Skeletal muscle cell (primary cell): ENCODE measurements around the gene PERCC1.
"Not testable (repeated sequence)": the region's sequence is repeated elsewhere in the genome, so short reads cannot be mapped to it uniquely, and the experiment has no call there.

Experiments used
- DNase-seq: peaks from one replicate; pipeline ENCODE4 v3.0.0-alpha.2; 2010; ENCODE audit warnings: low read depth
- H3K4me3 ChIP-seq: 2 replicates; pipeline ENCODE4 v1.5.1; 2011; ENCODE audit warnings: low read depth, mild to moderate bottlenecking, control low read depth, low read length, moderate library complexity

The PERCC1 gene

GRCh38 chr16:1432388-1433262 is 1.7 kb downstream of the PERCC1 start:
- no peak for DNase-seq
- no peak overlapping the region for H3K4me3 ChIP-seq

GRCh38 chr16:1433263-1433560 is 2.3 kb downstream of the PERCC1 start:
- DNase-seq: no peak
- no peak overlapping the region for H3K4me3 ChIP-seq

- DNase-seq: no peak
- H3K4me3 ChIP-seq: no peak overlapping the region
Measured at GRCh38 chr16:1433756-1434155, 2.9 kb downstream of the PERCC1 start.

GRCh38 chr16:1434644-1435592 is 4.0 kb downstream of the PERCC1 start:
- no peak overlapping the region for H3K4me3 ChIP-seq
- DNase-seq: no peak

GRCh38 chr16:1435921-1436697 is 5.2 kb downstream of the PERCC1 start:
- no peak overlapping the region for H3K4me3 ChIP-seq
- no peak for DNase-seq

DNA sequence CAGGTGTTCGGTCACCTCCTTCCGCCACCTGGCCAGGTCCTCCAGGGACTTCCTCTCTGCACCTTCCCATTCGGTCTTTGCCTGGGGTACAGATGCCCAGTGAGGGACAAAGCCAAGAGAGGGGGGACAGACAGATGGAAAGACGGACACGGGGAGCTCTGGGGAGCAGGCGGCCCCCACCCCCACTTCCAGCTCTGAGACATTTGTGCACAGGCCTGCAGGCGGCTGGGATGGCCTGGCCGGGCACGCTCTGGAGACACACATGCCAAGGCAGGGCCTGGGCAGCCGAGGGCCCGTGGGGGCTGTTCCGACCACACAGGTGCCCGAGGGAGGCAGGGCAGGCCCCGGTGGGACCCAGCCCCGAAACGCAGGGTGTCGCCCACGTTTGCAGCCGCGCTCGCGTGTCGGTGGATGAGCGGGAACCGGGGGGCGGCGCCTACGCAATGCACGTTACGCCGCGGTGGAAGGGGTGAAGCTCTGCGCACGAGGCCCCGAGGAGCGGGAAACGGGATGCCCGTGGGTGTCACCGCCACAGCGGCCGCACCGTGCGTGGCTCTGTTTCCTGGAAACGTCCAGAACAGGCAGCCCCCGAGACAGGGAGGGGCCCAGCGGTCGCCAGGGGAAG is 6.0 kb downstream of the PERCC1 start:
- no peak overlapping the region for H3K4me3 ChIP-seq
- no peak for DNase-seq

DNA sequence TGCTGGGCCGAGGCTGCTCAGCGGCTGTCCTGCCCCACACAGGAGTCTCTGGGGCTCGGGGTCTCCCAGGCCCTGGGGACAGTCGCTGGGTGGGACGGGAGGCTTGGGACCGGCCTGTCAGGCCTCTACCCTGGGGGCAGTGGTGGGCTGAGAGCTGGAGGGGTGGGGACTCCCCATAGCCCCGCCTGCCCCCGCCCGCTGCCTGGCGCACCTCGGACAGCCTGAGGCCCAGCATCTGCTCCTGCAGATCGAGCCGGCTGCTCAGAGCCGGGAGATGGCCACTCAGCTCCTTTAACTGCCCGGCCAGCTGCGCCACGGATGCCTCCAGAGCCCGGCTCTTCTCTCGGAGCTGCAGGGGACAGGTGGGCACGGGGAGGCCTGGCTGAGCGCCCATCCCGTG is 6.7 kb downstream of the PERCC1 start:
- no peak overlapping the region for H3K4me3 ChIP-seq

GRCh38 chr16:1438229-1439057 is 7.6 kb downstream of the PERCC1 start:
- H3K4me3 ChIP-seq: no peak overlapping the region
- DNase-seq: no peak

More for the DNA sequence above, 6.7 kb downstream of the PERCC1 start:
- DNase-seq: no peak

DNA sequence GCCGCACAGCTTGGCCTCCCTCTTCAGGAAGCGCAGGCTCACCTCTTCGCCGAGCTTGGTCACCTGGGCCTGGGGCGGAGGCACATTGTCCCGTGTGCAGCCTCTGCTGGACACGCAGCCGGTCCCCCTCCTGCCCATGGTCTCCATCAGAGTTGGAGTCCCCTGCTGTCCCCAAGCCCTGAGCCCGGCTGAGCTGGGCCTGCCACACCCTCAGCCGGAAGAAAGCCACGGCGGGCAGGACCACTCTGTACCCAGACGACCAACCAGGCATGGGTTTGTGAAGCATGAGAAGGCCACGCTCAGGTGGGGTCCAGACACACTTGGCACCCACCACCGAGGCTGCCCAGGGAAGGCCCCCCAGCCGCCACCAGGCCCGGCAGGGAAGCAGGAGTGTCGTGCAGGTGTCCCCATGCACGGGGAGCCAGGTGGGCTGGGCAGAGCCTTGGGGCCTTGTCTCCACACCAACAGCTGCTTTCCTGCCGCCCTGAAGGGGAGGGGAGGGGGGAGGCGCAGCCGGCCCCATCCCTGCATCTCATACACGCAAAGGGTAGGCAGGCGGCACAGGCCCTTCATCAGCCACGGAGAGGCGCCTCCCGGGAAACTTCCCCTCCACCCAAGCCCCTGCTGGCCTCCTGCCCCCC is 8.3 kb downstream of the PERCC1 start:
- DNase-seq: no peak

DNA sequence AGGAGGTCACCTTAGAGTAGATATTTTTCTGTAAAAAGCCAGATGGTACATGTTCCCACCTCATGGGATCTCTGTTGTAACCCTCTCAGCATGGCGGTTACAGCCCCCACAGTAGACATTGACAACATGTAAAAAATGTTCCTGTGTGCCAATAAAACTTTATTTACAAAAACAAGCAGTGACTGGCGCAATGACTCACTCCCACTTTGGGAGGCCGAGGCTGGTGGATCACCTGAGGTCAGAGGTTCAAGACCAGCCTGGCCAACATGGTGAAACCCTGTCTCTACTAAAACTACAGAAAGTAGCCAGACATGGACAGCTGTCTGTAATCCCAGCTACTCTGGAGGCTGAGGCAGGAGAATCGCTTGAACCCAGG is 8.8 kb downstream of the PERCC1 start:
- not testable (repeated sequence) for H3K4me3 ChIP-seq, DNase-seq

More for the DNA sequence above, 8.3 kb downstream of the PERCC1 start:
- H3K4me3 ChIP-seq: no peak overlapping the region

GRCh38 chr16:1441391-1441829 is 10.5 kb downstream of the PERCC1 start:
- DNase-seq: no peak
- H3K4me3 ChIP-seq: no peak overlapping the region

GRCh38 chr16:1442697-1443096 is 11.8 kb downstream of the PERCC1 start:
- no peak overlapping the region for H3K4me3 ChIP-seq

GRCh38 chr16:1443403-1443973 is 12.6 kb downstream of the PERCC1 start:
- no peak overlapping the region for H3K4me3 ChIP-seq
- DNase-seq: no peak

More at GRCh38 chr16:1442697-1443096, 11.8 kb downstream of the PERCC1 start:
- DNase-seq: no peak

DNA sequence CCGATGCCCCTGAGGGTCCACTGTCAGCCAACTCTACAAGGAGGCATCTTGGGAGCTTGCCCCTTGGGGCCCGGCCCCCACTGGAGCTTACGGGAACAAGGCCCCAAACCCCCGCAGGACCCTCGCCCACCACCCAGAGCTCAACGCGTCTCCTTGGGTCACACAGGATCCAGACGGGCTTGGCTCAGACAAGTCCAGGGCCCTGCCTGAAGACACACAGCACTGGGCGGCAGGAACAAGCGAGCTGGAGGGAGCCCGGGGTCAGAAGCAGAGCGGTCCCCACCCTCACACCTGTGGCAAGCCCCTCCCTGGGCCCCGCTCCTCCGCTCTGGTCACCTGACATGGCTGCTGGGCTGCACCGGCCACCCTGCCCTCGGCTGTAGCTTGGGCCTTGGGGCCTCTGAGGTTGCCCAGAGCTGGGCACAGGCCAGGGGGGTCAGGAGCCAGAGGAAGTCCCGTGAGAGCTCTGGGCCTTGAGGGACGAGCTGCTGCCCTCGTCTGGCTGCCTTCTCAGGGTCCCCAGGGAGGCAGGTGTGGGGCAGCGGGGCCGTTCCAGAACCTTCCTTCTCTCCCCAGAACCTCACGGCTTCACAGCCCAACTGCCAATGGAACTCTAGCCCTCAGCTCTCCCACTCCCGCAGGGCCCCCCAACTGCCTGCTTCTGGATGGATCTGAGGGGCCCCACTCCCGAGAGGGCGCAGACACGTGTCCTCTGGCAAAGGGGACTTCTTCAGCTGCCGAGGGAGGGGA is 13.3 kb downstream of the PERCC1 start, which contains the start of gene CCDC154:
TSS of gene CCDC154 (minus strand) at position 577 of the 750 bp plus-strand sequence. CDS start at position 343, 234 bp downstream.
- DNase-seq: no peak
- H3K4me3 ChIP-seq: no peak within 1 kb of the TSS

DNA sequence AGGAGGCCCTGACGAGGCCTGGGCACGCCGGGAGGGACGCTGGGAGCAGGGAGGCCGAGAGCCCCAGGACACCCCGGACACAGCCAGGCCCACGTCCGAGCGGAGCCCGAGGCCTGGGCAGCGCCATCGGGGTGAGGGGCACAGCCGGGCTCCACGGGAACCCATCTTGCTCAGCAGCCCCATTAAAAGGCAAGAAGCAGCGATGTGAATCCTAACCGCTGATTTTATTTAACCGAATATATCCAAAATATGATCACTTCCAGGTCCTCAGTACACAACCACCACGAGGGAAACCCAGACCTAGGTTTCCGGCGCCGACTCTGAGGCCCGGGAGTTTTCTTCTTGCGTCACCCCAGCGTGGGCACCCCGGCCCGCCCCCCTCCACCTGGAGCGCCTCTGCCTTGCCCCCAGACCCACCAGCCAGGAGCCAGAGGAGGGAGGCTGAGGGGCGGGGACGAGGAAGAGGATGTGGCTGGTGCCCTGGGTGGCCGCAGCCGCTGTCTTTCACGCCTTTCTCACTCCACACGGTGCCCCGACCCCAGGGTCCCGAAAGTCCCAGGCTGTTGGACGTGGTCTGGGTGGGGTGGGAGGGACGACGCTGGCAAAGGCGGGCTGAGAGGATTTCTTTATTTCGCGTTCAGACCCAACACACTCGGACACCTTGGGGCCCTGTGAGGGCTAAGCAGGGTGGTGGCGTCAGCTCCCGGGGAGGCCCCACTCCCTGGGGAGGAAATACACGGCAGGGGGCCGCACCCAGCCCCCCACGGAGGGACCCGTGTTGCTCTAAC is 14.0 kb downstream of the PERCC1 start:
- DNase-seq: no peak

More for the DNA sequence above, 14.0 kb downstream of the PERCC1 start:
- H3K4me3 ChIP-seq: no peak overlapping the region
